Measurements from ENCODE around the gene SSTR4.

DNA sequence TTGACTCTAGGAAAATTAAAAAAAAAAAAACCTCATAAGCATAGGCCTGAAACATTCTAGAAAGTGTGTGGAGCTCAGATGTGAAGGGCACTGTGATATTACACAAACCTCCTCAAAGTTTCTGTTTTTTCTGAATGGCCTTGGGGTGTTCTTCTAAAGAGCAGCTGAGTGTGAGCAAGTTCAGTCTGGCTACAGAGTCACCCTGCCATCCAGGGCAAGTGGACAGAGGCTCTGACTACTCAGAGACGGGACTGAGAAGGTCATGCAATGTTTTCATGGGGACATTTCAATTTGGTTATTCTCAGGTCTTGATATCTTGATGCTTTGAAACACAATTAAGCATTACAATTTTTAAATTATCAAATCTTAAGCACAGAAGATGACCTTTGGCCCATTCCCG, 36.6 kb upstream of the SSTR4 start:
- TF ChIP-seq, protein P1, sequence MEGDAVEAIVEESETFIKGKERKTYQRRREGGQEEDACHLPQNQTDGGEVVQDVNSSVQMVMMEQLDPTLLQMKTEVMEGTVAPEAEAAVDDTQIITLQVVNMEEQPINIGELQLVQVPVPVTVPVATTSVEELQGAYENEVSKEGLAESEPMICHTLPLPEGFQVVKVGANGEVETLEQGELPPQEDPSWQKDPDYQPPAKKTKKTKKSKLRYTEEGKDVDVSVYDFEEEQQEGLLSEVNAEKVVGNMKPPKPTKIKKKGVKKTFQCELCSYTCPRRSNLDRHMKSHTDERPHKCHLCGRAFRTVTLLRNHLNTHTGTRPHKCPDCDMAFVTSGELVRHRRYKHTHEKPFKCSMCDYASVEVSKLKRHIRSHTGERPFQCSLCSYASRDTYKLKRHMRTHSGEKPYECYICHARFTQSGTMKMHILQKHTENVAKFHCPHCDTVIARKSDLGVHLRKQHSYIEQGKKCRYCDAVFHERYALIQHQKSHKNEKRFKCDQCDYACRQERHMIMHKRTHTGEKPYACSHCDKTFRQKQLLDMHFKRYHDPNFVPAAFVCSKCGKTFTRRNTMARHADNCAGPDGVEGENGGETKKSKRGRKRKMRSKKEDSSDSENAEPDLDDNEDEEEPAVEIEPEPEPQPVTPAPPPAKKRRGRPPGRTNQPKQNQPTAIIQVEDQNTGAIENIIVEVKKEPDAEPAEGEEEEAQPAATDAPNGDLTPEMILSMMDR (IDR thresholded peaks at IDR 0.05): no peak
- TF ChIP-seq POLR2A (IDR thresholded peaks at IDR 0.05): no peak

All from ovary (tissue), 3 donors.